Measurements from ENCODE around the gene CDH23. TPM values are rescaled to one million over a fixed set of nuclear protein-coding genes. Genes with fewer than 3 reads are reported as not detected.

Gene CDH23
- total RNA-seq, 2 donors from 2014 or later, result 28.5 to 58.7 TPM

GRCh38 chr10:71802715-71803488 lies 406.2 kb downstream of the CDH23 start:
- no peak for DNase-seq
- H3K27ac ChIP-seq, result no peak overlapping the region
- no peaks in the 10 kb centered on the region for H3K36me3 ChIP-seq (replicated peaks in 1 of 2; ENCODE audit: insufficient read depth in 1 of 2, low read depth in 2 of 2)
- H3K4me1 ChIP-seq, result no peaks in the 10 kb centered on the region
- no peak for ATAC-seq
- intact Hi-C loops (cut with DNase I), result no loop called here
- H3K9me3 ChIP-seq, result no peaks in the 10 kb centered on the region
- no peaks in the 10 kb centered on the region for H3K27me3 ChIP-seq
- TF ChIP-seq CTCF (IDR thresholded peaks at IDR 0.05) (no peak), POLR2A (IDR thresholded peaks at IDR 0.05) (no peak)
- no peak overlapping the region for H3K4me3 ChIP-seq
- WGBS, 2 donors, result 83 to 93% methylated on average over 10 to 18 of the region's 18 CpGs

- no peaks in the 10 kb centered on the region for H3K9me3 ChIP-seq
- ATAC-seq (no peak), DNase-seq (peak in 1 of 4 donors; percentile 51)
- intact Hi-C loops (cut with DNase I), result no loop called here
- TF ChIP-seq CTCF (IDR thresholded peaks at IDR 0.05), result no peak
- no peak for TF ChIP-seq POLR2A (IDR thresholded peaks at IDR 0.05)
- H3K4me3 ChIP-seq, result no peak overlapping the region
- no peaks in the 10 kb centered on the region for H3K4me1 ChIP-seq
- no peaks in the 10 kb centered on the region for H3K36me3 ChIP-seq (replicated peaks in 1 of 2; ENCODE audit: insufficient read depth in 1 of 2, low read depth in 2 of 2)
- 43 to 51% methylated on average over 4 of the region's 4 CpGs for WGBS, 2 donors
- no peak overlapping the region for H3K27ac ChIP-seq
- H3K27me3 ChIP-seq, result no peaks in the 10 kb centered on the region
Observed at GRCh38 chr10:71804077-71804476, 407.4 kb downstream of the CDH23 start.

- Histone ChIP-seq H3K9me3 (no peaks in the 10 kb centered on the region), H3K4me3 (no peak overlapping the region), H3K27ac (no peak overlapping the region), H3K4me1 (no peaks in the 10 kb centered on the region), H3K27me3 (no peaks in the 10 kb centered on the region), H3K36me3 (replicated peaks in 1 of 2; ENCODE audit: insufficient read depth in 1 of 2, low read depth in 2 of 2) (no peaks in the 10 kb centered on the region)
- WGBS, 2 donors, result 31 to 66% methylated on average over 23 to 38 of the region's 41 CpGs
- TF ChIP-seq POLR2A (IDR thresholded peaks at IDR 0.05) (no peak), CTCF (IDR thresholded peaks at IDR 0.05) (no peak)
- intact Hi-C loops (cut with DNase I), result no loop called here
- ATAC-seq (peak; percentile 59), DNase-seq (peak in 2 of 4 donors; percentile 49 to 61)
Observed at GRCh38 chr10:71805776-71806703, 409.3 kb downstream of the CDH23 start.

GRCh38 chr10:71806704-71807556 lies 410.2 kb downstream of the CDH23 start:
- intact Hi-C loops (cut with DNase I), result no loop called here
- peaks cover under 1% of the 10 kb centered on the region for H3K4me1 ChIP-seq
- no peaks in the 10 kb centered on the region for H3K9me3 ChIP-seq
- no peak for ATAC-seq
- H3K36me3 ChIP-seq (replicated peaks in 1 of 2; ENCODE audit: insufficient read depth in 1 of 2, low read depth in 2 of 2), result no peaks in the 10 kb centered on the region
- no peak for DNase-seq
- H3K27me3 ChIP-seq, result no peaks in the 10 kb centered on the region
- no peak overlapping the region for H3K4me3 ChIP-seq
- 88 to 91% methylated on average over 14 to 23 of the region's 23 CpGs for WGBS, 2 donors
- no peak overlapping the region for H3K27ac ChIP-seq
- TF ChIP-seq CTCF (IDR thresholded peaks at IDR 0.05) (no peak), POLR2A (IDR thresholded peaks at IDR 0.05) (no peak)
